Prostate gland (tissue), 2 donors: Measurements from ENCODE around the gene FARS2.

Experiments
- POLR2A ChIP-seq: fragments of 450-650 bp; IDR thresholded peaks from one replicate; pipeline ENCODE4 v1.6.1; 2016; ENCODE audit warnings: antibody characterized with exemption, mild to moderate bottlenecking
- TF ChIP-seq, protein P1 (sequence below), 4 experiments: fragments of 200-600 bp in 2 of 4; fragments of 450-650 bp in 2 of 4; sonication (generic) in 2 of 4; IDR thresholded peaks; 1 replicate in 3 of 4; 2 replicates in 1 of 4; pipeline ENCODE4 v1.5.1; 2016 to 2019; ENCODE audit warnings: antibody characterized with exemption in 4 of 4, mild to moderate bottlenecking in 2 of 4, moderate library complexity in 2 of 4

DNA sequence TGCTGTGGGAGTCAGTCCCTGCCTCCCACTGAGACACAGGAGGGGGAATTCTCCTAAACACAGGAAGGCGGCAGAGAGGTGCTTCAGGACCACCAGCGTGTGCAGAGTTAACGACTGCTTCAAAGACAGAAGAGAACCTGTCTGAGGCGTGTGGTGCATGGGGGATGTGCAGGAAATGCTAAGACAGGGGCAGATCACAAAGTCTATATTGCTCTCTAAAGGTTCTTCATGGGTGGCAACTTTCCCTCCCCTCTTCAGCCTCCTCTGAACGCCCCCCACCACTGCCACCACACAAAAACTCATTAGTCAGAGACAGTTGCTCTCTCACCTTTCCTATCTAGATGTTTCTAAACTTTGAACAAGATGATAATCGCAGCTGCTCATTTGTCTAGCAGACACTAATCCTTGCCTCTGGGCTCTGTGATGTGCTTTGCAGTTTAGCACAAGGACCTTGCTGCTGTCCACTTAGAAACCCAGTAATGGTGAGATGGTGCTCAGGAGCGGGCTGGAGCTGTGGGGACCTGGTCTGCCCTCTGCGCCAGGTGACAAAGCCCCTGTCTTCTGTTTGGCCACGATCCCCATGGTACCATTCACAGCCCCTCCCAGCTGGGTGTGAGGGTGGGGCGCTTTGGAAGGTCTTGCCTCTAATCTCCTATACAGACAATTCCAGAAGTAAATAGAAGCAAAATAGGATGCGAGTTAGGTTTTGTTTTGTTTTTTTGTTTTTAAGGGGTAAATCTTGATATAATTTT lies 525.8 kb downstream of the FARS2 start:
- TF ChIP-seq, protein P1, sequence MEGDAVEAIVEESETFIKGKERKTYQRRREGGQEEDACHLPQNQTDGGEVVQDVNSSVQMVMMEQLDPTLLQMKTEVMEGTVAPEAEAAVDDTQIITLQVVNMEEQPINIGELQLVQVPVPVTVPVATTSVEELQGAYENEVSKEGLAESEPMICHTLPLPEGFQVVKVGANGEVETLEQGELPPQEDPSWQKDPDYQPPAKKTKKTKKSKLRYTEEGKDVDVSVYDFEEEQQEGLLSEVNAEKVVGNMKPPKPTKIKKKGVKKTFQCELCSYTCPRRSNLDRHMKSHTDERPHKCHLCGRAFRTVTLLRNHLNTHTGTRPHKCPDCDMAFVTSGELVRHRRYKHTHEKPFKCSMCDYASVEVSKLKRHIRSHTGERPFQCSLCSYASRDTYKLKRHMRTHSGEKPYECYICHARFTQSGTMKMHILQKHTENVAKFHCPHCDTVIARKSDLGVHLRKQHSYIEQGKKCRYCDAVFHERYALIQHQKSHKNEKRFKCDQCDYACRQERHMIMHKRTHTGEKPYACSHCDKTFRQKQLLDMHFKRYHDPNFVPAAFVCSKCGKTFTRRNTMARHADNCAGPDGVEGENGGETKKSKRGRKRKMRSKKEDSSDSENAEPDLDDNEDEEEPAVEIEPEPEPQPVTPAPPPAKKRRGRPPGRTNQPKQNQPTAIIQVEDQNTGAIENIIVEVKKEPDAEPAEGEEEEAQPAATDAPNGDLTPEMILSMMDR (IDR thresholded peaks at IDR 0.05), result no peak
- no peak for TF ChIP-seq POLR2A
